K562 (cell line): ENCODE measurements around the gene ZMYND8. TPM values are rescaled to one million over a fixed set of nuclear protein-coding genes. Genes with fewer than 3 reads are reported as not detected.
A peak's percentile ranks its signal among the peaks of the same experiment; 100 is the strongest.

ENCODE experiments used
- ARID4B ChIP-seq: sonication (generic); formaldehyde crosslinking; IDR thresholded peaks from 2 replicates; pipeline ENCODE4 v1.8.0; 2022; ENCODE audit warnings: mild to moderate bottlenecking, missing genetic modification reagents
- MXD1 ChIP-seq: fragments of 250-450 bp; sonication (Bioruptor Pico); IDR thresholded peaks from 2 replicates; pipeline ENCODE4 v1.8.0; 2021; ENCODE audit warnings: borderline replicate concordance, mild to moderate bottlenecking, moderate library complexity; ENCODE audit not compliant: poor library complexity, severe bottlenecking
- ZBTB11 ChIP-seq, 3 experiments: fragments of 200-800 bp in 1 of 3; fragments of 250-450 bp in 1 of 3; fragments of 450-650 bp in 1 of 3; sonication (Bioruptor Pico) in 1 of 3; sonication (Bioruptor generic) in 1 of 3; formaldehyde crosslinking in 1 of 3; IDR thresholded peaks; 2 replicates each; pipeline versions ENCODE4 v1.6.1 to v1.8.0; 2016 to 2022; ENCODE audit warnings: mild to moderate bottlenecking in 2 of 3, missing genetic modification characterization in 2 of 3, missing compliant biosample characterization in 1 of 3, moderate library complexity in 1 of 3
- polyA plus RNA-seq, 8 experiments: library from polyadenylated mRNA; depleted of rRNA in 4 of 8; stranded (reverse) in 5 of 8; unstranded in 3 of 8; fragments of >200 nt; fragmentation: Nextera tagmentation in 2 of 8; fragmentation: Illumina TruSeq in 1 of 8; extraction: Ambion mirVana in 2 of 8; extraction: Trizol in 1 of 8; gene quantifications; 2 replicates each; pipeline versions ENCODE4 v1.2.1 to v1.2.3, GENCODE V29; 2011 to 2014; ENCODE audit warnings: inconsistent platforms in 1 of 8, missing spikeins in 1 of 8
- total RNA-seq, 7 experiments: library from RNA; depleted of rRNA in 6 of 7; stranded (reverse); fragments of >200 nt in 6 of 7; fragmentation: Illumina TruSeq in 2 of 7; extraction: Trizol in 2 of 7; gene quantifications; 2 replicates each; pipeline versions ENCODE4 v1.2.1 to v1.2.3, GENCODE V29; 2011 to 2021; ENCODE audit warnings: low replicate concordance in 1 of 7

The ZMYND8 gene
- total and polyA plus RNA-seq, 9 of the 15 experiments (the other 6 are each of a cell fraction or from before 2014, with no cell fraction given) = 31.8 to 148 (median 71.9) TPM

DNA sequence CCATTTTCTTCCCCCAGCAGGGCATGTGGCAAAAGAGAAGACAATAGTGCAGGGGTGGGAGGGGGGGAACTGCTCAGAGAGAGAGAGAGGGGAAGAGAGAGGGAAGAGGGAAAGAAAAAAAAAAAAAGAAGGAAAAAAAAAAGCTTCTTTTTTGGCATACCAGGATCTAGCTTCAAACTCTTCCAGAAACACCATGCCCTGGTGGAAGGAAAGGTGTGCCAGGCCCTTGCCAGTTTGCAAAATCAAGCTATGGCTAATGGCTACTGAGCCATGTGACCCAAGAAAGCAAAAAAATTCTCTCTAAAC, 326 bp downstream of the ZMYND8 start (continued):
- TF ChIP-seq ZBTB11 (CRISPR knock-in tag; IDR thresholded peaks at IDR 0.05) = 0 out of 6 replicates have a peak, but pooled peaks of 1 of the 3 experiments have one; percentile 10
- no peak for TF ChIP-seq MXD1 (CRISPR knock-in tag)
- TF ChIP-seq ARID4B (CRISPR knock-in tag) = no peak
